ENCODE results near the gene GABARAPL1.
"Not testable (repeated sequence)": the region's sequence is repeated elsewhere in the genome, so short reads cannot be mapped to it uniquely, and the experiment has no call there.

The GABARAPL1 gene

GRCh38 chr12:10212739-10213131 is at the start of gene GABARAPL1:
Gene GABARAPL1 (plus strand): TSS chr12:10212877. CDS start chr12:10213130, 253 bp downstream.
- peak; percentile 39 to 69 (median 52) for DNase-seq (ENCODE audit: low read depth in 3 of 3, low spot score in 1 of 3)

DNA sequence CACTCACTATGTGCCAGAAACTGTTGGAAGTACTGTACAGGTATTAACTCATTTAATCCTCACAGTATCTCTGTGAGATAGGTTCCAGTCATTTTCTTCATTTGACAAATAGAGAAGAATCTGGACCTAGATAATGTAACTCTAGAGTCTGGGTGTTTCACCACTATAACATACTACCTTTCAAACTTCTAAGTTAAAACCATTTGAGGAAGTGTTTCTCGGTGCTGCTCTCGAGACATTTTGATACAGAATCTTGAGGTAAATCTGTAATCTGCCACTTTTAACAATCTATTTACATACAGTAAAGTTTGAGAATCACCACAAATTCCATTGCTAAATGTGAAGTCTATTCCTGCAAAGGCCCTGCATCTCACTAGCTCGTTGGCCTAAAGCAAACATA is 49.6 kb upstream of the GABARAPL1 start:
- no peak for DNase-seq (ENCODE audit: low read depth in 3 of 3, low spot score in 1 of 3)

- no peak for DNase-seq (ENCODE audit: low read depth in 3 of 3, low spot score in 1 of 3)
Measured at GRCh38 chr12:10165421-10165820, 47.3 kb upstream of the GABARAPL1 start.

- no peak for DNase-seq (ENCODE audit: low read depth in 3 of 3, low spot score in 1 of 3)
Measured at GRCh38 chr12:10167599-10167998, 45.1 kb upstream of the GABARAPL1 start.

- no peak for DNase-seq (ENCODE audit: low read depth in 3 of 3, low spot score in 1 of 3)
Measured at GRCh38 chr12:10169104-10169503, 43.6 kb upstream of the GABARAPL1 start.

DNA sequence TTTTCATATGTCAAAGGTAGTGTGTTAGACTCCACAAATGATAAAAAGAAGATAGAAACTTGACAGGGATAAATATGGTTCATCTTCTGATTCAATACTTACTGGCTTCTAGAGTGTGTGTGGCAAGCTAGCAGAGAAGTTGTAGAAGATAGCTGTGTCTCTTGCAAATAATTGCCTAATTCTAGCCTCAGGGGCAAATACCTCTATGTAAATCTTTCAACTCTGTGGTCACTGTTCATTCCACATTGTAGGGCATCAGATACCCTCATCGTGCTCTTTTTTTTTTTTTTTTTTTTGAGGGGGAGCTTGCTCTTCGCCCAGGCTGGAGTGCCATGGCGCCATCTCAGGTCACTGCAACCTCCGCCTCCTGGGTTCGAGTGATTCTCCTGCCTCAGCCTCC is 42.5 kb upstream of the GABARAPL1 start:
- DNase-seq (ENCODE audit: low read depth in 3 of 3, low spot score in 1 of 3) = no peak

GRCh38 chr12:10171973-10172728 is 40.5 kb upstream of the GABARAPL1 start, which contains the start of gene OLR1:
Gene OLR1 (minus strand): TSS chr12:10172132. CDS start chr12:10172077, 55 bp downstream.
- DNase-seq (ENCODE audit: low read depth in 3 of 3, low spot score in 1 of 3) = no peak

DNA sequence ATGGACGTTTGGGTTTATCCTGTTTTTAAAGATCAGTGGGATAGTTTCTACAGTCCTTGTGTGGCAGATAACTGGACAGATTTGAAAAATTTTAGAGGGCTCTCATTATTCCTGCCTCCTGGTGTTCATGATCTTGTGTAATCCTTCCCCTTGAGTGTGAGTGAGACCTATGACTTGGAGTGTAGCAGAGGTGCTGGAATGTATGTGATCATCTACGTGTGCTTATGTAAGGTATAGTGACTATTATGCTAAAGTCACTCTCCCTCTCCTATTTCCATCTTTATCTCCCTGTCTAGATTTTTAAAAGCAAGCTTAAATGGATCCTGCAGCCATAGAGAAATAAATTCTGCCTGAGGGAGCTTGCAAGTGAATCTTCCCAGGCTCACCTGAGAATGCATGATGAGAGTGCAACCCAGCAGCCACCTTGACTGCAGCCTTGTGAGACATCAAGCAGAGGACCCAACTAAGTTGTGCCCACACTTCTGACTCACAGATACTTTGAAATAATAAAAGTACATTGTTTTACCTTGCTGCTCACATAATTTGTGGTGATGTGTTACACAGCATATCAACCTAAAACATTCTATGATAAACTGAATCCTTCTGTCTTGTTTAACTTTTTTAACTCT is 37.6 kb upstream of the GABARAPL1 start:
- DNase-seq (ENCODE audit: low read depth in 3 of 3, low spot score in 1 of 3) = no peak

GRCh38 chr12:10175846-10176636 is 36.6 kb upstream of the GABARAPL1 start:
- DNase-seq (ENCODE audit: low read depth in 3 of 3, low spot score in 1 of 3) = no peak

DNA sequence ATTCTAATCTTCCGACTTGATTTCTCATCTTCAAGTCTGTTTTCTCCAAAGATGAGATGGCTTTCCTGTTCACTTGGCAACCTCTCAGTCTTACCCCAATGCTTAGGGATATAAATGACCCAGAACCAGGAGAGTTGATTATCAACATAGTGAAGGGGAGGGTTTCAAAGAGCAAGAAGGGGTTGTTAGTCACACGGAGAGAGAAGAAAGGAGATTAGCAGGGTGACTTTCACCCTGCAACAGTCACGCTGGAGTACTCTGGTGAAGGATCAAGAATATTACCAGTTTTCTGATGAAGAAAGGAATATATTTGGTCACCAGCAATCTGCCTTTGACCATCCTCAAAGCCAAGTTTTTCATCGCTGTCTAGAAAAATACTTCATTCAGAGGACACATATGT is 33.9 kb upstream of the GABARAPL1 start, which contains the start of gene TMEM52B:
Gene TMEM52B (plus strand): TSS at position 212 of the 400 bp plus-strand sequence. CDS start 543 bp downstream, outside the sequence.
- no peak for DNase-seq (ENCODE audit: low read depth in 3 of 3, low spot score in 1 of 3)

DNA sequence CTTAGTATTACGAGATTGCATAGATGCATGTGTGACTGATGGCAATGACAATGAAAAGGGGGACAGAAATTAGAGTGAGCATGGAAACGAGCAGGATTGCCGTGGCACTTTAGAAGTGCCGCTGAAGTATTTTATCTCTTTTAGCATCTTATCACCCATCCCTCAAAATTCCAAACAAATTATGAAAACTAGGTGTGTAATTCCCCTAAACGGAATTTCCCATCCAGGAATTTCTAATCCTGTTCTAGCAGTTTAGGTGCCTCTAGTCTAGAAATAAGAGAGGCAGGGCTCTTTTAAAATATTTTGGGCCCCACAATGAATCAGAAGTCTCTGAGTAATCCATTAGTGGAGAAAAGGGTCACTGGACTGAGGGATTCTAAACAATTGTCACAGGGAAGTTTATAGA is 32.9 kb upstream of the GABARAPL1 start:
- DNase-seq (ENCODE audit: low read depth in 3 of 3, low spot score in 1 of 3) = no peak

DNA sequence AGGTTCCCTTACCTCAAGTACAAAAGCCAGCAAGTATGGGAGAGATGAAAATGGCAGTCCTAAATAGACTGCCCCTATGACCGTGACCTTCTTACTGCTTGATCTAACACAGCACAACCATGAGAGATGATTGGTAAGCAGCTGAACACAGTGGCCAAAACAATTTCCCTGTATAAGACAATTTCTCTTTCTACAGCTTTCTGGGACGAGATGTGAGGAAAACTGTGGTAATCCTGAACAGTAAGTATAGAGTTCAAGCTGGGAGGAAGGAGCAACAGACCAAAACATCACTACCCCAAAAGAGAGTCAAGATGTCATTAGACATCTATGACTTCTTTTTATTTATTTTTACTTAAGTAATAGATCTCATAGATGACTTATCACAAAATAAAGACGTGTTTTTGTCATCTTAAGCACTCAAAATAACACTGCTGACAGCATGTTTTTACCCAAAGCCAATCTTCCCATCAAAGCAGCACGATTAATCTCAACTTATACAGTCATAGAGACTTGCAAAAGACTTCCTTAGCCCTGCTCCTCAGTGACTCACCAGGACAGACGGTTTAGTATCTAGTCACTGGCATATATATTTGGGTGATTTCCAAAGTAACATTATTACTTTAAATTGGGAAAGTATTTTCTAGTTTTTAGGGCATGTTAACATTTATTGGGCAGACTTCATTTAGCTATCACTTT is 30.2 kb upstream of the GABARAPL1 start:
- no peak for DNase-seq (ENCODE audit: low read depth in 3 of 3, low spot score in 1 of 3)

DNA sequence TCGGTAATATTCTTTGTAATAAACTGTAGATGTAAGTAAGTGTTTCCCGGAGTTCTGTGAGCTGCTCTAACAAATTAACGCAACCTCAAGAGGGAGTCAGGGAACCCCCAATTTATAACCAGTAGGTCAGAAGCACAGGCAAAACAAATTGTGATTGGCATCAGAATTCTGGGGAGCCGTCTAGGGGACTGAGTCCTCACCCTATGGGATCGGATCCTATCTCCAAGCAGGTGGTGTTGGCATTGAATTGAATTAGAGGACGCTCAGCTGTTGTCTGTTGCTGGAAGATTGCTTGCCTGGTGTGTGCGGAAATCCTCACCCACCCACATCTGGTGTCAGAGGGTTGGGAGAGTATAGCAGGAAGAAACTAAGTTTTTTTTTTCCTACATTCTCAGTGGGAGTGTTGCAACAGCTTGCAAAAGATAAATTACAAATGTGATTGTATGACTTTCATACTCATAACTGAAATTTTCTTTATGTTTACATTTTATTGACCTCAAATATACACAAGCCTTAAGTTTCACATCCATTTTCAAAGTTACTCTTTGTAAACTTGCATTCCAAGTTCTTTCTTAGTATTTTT is 28.3 kb upstream of the GABARAPL1 start:
- DNase-seq (ENCODE audit: low read depth in 3 of 3, low spot score in 1 of 3) = no peak

DNA sequence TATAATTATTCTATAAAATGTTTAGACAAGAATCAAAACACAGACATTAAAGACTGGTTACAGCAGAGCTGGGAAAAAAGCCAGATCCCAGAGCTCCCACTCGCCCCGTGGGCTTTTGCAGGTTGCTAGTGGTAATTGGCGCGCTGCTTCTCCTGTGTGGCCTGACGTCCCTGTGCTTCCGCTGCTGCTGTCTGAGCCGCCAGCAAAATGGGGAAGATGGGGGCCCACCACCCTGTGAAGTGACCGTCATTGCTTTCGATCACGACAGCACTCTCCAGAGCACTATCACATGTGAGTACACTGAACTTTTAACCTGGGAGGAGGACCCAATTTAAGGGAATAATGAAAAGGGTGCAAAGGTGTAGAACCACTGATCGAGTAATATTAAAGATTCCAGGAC is 26.4 kb upstream of the GABARAPL1 start:
- DNase-seq (ENCODE audit: low read depth in 3 of 3, low spot score in 1 of 3) = no peak

DNA sequence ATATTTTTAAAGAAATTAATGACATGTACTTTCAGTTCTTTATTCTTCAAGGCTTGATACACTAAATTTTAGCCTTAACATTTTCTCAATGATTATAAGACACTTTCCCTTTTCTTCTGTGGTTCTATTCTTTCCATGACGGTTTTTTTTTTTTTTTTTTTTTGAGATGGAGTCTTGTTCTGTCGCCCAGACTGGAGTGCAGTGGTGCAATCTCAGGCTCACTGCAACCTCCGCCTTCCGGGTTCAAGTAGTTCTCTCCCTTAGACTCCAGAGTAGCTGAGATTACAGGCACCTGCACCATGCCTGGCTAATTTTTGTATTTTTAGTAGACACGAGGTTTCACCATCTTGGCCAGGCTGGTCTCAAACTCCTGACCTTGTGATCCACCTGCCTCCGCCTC is 25.7 kb upstream of the GABARAPL1 start:
- not testable (repeated sequence) for DNase-seq (ENCODE audit: low read depth in 3 of 3, low spot score in 1 of 3)

GRCh38 chr12:10189653-10190052 is 23.0 kb upstream of the GABARAPL1 start:
- no peak for DNase-seq (ENCODE audit: low read depth in 3 of 3, low spot score in 1 of 3)

GRCh38 chr12:10190558-10191388 is 21.9 kb upstream of the GABARAPL1 start:
- DNase-seq (ENCODE audit: low read depth in 3 of 3, low spot score in 1 of 3) = peak in 1 of 3 donors; percentile 22

GRCh38 chr12:10191865-10192264 is 20.8 kb upstream of the GABARAPL1 start:
- no peak for DNase-seq (ENCODE audit: low read depth in 3 of 3, low spot score in 1 of 3)

DNA sequence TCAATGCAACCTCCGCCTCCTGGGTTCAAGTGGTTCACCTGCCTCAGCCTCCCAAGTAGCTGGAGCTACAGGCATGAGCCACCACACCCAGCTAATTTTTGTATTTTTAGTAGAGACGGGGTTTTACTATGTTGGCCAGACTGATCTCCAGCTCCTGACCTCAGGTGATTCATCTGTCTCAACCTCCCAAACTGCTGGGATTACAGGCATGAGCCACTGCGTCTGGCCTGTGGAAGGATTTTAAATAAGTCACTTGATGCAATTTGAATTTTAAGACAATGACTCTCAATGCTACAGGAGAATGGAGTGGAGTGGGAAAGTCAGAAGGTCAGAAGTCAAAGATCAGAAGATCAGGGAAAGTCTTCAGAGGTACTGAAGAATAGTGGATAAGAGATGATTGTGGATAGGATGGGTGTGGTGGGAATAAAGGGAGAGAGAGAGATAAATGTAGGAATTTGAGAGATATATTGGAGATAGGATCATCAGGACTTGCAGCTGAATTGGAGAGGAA is 18.5 kb upstream of the GABARAPL1 start:
- DNase-seq (ENCODE audit: low read depth in 3 of 3, low spot score in 1 of 3) = no peak

GRCh38 chr12:10196210-10196609 is 16.5 kb upstream of the GABARAPL1 start:
- no peak for DNase-seq (ENCODE audit: low read depth in 3 of 3, low spot score in 1 of 3)

Measured in stimulated activated CD4-positive, alpha-beta T cell treated with anti-CD3 and anti-CD28 coated beads, TNF-alpha, amount 100 ng/mL, for 1 hour (primary cell).